Activated B cell treated with CpG ODN at 0.5 μM for 24 hours (primary cell): Measurements from ENCODE around the gene ANKH. TPM values are rescaled to one million over a fixed set of nuclear protein-coding genes. Genes with fewer than 3 reads are reported as not detected.
A peak's percentile ranks its signal among the peaks of the same experiment; 100 is the strongest.

Source experiments
- ATAC-seq: fragments of 200-7000 bp; cut with Tn5 transposase; one replicate; pipeline ENCODE4 v1.10.0; 2021; ENCODE audit warnings: low read depth, mild to moderate bottlenecking, moderate library complexity
- CTCF ChIA-PET: fragments of 350-600 bp; sonication (Branson Sonifier 250); formaldehyde crosslinking; loops from one replicate; lab custom pipeline; 2021; ENCODE audit warnings: antibody characterized with exemption; lab: Charles Lee
- POLR2A ChIA-PET: fragments of 350-600 bp; sonication (Branson Sonifier 250); formaldehyde crosslinking; loops from one replicate; lab custom pipeline; 2021; ENCODE audit warnings: antibody characterized with exemption; lab: Charles Lee
- DNase-seq: peaks from one replicate; pipeline ENCODE4 v3.0.0; 2022
- H3K27ac Mint-ChIP-seq: one replicate; pipeline ENCODE4 v1.8.0; 2020; ENCODE audit warnings: mixed read lengths
- H3K27me3 Mint-ChIP-seq: one replicate; pipeline ENCODE4 v1.8.0; 2021; ENCODE audit warnings: mixed read lengths
- H3K36me3 Mint-ChIP-seq: one replicate; pipeline ENCODE4 v1.8.0; 2021; ENCODE audit warnings: low read depth, mixed read lengths
- H3K4me1 Mint-ChIP-seq: one replicate; pipeline ENCODE4 v1.8.0; 2021; ENCODE audit warnings: mixed read lengths
- H3K4me3 Mint-ChIP-seq: one replicate; pipeline ENCODE4 v1.8.0; 2020; ENCODE audit warnings: mild to moderate bottlenecking, mixed read lengths
- H3K9me3 Mint-ChIP-seq: one replicate; pipeline ENCODE4 v1.8.0; 2020; ENCODE audit warnings: mixed read lengths
- CTCF ChIP-seq: fragments of 200-600 bp; IDR thresholded peaks from one replicate; pipeline ENCODE4 v1.8.0; 2022; ENCODE audit warnings: antibody characterized with exemption, mild to moderate bottlenecking
- intact Hi-C: fragments of 100-400 bp; cut with micrococcal nuclease; formaldehyde crosslinking; loops from one replicate; pipeline ENCODE4 v1.15.1; 2024
- total RNA-seq: library from RNA; stranded (reverse); gene quantifications from 2 replicates; pipeline ENCODE4 v1.2.3, GENCODE V29; 2022

ANKH gene
- total RNA-seq, 1 donor from 2014 or later: 43.3 TPM

GRCh38 chr5:14674983-14675854 is 196.4 kb downstream of the ANKH start:
- Mint-ChIP-seq H3K27ac (peak overlapping the region; percentile 86), H3K36me3 (peaks cover 55% of the 10 kb centered on the region), H3K9me3 (no peaks in the 10 kb centered on the region), H3K27me3 (no peaks in the 10 kb centered on the region), H3K4me1 (peaks cover 88% of the 10 kb centered on the region), H3K4me3 (peak overlapping the region; percentile 76)
- ATAC-seq (no peak), DNase-seq (no peak)
- CTCF ChIA-PET: interaction anchor here (0.7 to 2.1 kb wide), 4 partner anchors 9 to 317 kb away, joined by 3 to 6 read pairs (median 4); no protein-coding TSS in a partner anchor
- intact Hi-C loops: no loop called here
- no peak for TF ChIP-seq CTCF
- POLR2A ChIA-PET: interaction anchor here (0.6 to 1.0 kb wide), 5 partner anchors 9 to 341 kb away, joined by 3 read pairs; partner anchors contain the start of gene OTULIN

DNA sequence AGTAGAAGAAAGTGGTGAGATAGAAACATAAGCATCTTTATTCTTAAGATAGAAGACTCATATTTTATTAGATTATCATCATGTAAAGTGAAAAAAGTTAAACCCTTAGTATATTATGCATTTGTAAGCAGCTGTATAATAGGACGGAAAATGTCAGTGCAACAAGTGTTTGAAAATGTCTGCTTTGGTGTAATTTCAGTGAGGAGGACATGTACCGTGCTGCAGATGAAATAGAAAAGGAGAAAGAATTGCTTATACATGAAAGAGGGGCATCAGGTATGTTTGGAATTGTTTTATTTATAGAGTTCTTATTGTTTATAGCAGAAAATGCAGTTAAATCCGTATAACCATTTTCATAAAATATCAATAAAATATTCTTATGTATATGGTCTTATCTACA is 198.1 kb downstream of the ANKH start:
- intact Hi-C loops: no loop called here
- POLR2A ChIA-PET: interaction anchor here (1.0 kb wide), 1 partner anchor 9 kb away, joined by 4 read pairs; the partner anchor contains the start of gene OTULIN
- no peak for TF ChIP-seq CTCF

DNA sequence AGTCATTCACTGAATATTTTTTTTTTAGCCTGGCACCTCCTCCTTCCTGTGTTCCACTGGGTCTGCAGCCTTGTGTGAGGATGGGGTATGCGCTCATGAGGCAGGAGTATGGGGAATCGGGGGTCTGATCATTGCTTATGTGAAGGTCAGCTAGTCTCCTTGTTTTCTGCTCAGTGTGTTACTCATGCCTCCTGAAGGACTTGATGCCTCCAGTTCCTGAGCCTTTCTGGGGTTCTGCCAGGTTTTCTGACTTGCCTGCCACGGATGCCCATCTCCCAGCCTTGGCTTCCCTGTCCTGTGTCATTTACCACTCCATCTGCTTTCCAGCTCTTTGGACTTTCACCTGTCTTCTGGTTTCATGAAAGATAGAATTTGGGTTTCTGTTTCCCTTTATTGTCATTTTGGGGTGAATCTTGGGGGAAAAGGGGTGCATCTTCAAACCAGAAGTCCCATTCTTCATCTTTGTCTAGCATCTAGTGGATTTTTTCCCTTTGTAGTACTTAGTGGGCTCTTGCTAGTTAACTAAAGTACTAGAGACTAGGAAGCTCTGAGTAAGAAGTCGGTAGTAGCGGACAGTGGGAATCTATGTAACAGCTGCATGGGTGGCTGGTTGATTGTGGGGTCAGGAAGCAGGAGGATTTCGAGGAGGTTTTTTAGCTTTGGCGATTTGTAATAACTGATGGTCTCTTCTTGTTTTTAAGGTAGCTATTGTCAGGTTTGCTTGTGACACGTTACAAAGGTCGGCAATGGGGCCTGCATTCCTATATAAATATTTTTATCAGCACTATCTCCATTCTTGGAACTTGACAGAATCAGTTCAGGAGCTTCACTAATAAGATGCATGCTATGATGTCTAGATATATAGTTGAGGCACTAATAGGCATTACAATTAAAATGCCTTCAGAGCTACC is 198.8 kb downstream of the ANKH start:
- no peak for ATAC-seq
- intact Hi-C loops: no loop called here
- H3K4me1 Mint-ChIP-seq: peaks cover 90% of the 10 kb centered on the region
- ChIA-PET CTCF (interaction anchor here (1.0 kb wide), 1 partner anchor 12 kb away, joined by 3 read pairs; no protein-coding TSS in a partner anchor), POLR2A (interaction anchor here (1.0 kb wide), 1 partner anchor 9 kb away, joined by 4 read pairs; the partner anchor contains the start of gene OTULIN)
- H3K27ac Mint-ChIP-seq: peak overlapping the region; percentile 50
- no peak for TF ChIP-seq CTCF
- no peaks in the 10 kb centered on the region for H3K9me3 Mint-ChIP-seq
- H3K4me3 Mint-ChIP-seq: peak overlapping the region; percentile 25
- H3K36me3 Mint-ChIP-seq: peaks cover 51% of the 10 kb centered on the region
- no peaks in the 10 kb centered on the region for H3K27me3 Mint-ChIP-seq
- DNase-seq: no peak

More for the DNA sequence above, 198.1 kb downstream of the ANKH start:
- H3K27ac Mint-ChIP-seq: no peak overlapping the region
- CTCF ChIA-PET: interaction anchor here (1.0 kb wide), 1 partner anchor 11 kb away, joined by 3 read pairs; no protein-coding TSS in a partner anchor
- H3K4me3 Mint-ChIP-seq: no peak overlapping the region
- no peak for ATAC-seq
- peaks cover 90% of the 10 kb centered on the region for H3K4me1 Mint-ChIP-seq
- no peaks in the 10 kb centered on the region for H3K27me3 Mint-ChIP-seq
- H3K36me3 Mint-ChIP-seq: peaks cover 50% of the 10 kb centered on the region
- no peak for DNase-seq
- no peaks in the 10 kb centered on the region for H3K9me3 Mint-ChIP-seq

DNA sequence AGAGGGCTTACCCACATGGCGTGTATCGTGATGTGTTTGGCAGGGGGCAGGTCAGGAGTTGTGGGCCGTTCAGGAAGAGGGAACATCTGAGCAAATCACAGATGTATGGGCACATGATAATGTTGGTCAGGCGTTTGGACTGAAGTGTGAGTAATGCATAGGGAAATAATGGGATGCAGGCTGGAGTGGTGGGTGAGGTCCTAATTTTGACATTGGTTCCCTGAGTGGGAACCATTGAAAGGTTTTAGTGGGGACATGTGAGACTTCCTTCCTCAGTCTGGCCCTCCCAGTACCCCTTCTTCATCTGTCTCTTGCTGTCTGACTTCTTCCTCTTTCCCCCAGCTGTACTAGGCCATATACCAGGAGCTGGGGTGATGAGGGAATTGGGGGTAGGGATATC is 199.5 kb downstream of the ANKH start:
- H3K27ac Mint-ChIP-seq: peak overlapping the region; percentile 50
- H3K4me3 Mint-ChIP-seq: peak overlapping the region; percentile 25
- intact Hi-C loops: no loop called here
- TF ChIP-seq CTCF: no peak
- ChIA-PET POLR2A (no interaction called here), CTCF (interaction anchor here (0.9 to 1.0 kb wide), 2 partner anchors 12 to 24 kb away, joined by 3 to 5 read pairs; no protein-coding TSS in a partner anchor)
- H3K4me1 Mint-ChIP-seq: peaks cover 91% of the 10 kb centered on the region
- H3K36me3 Mint-ChIP-seq: peaks cover 51% of the 10 kb centered on the region
- no peaks in the 10 kb centered on the region for H3K27me3 Mint-ChIP-seq
- ATAC-seq: peak; percentile 19
- no peaks in the 10 kb centered on the region for H3K9me3 Mint-ChIP-seq
- DNase-seq: no peak
